Stomach smooth muscle (tissue), 2 donors: ENCODE measurements around the gene H1-8.

ENCODE experiments used
- H3K27ac ChIP-seq: one replicate; pipeline ENCODE4 v1.7.0; 2013; ENCODE audit warnings: mild to moderate bottlenecking, low read length, inconsistent platforms
- H3K27me3 ChIP-seq, 2 donors: one replicate each; pipeline ENCODE4 v1.7.0; 2013; ENCODE audit warnings: low read length in 2 of 2; ENCODE audit not compliant: insufficient read depth in 2 of 2, control insufficient read depth in 1 of 2
- H3K36me3 ChIP-seq, 2 donors: one replicate each; pipeline ENCODE4 v1.7.0; 2013; ENCODE audit warnings: low read length in 2 of 2; ENCODE audit not compliant: control insufficient read depth in 2 of 2, insufficient read depth in 2 of 2
- H3K4me1 ChIP-seq: one replicate; pipeline ENCODE4 v1.7.0; 2013; ENCODE audit warnings: low read length; ENCODE audit not compliant: control insufficient read depth, insufficient read depth
- H3K4me3 ChIP-seq, 2 donors: one replicate each; pipeline ENCODE4 v1.7.0; 2013; ENCODE audit warnings: low read length in 2 of 2
- H3K9ac ChIP-seq, 2 donors: one replicate each; pipeline ENCODE4 v1.7.0; 2013; ENCODE audit warnings: low read length in 2 of 2, mild to moderate bottlenecking in 1 of 2
- H3K9me3 ChIP-seq, 2 donors: one replicate each; pipeline ENCODE4 v1.7.0; 2013; ENCODE audit warnings: low read length in 2 of 2; ENCODE audit not compliant: control insufficient read depth in 2 of 2
- donor health status: healthy.
- donor health status: Pancreatic carcinoma.

Gene H1-8

GRCh38 chr3:129548104-129548965 is 5.4 kb downstream of the H1-8 start:
- no peaks in the 10 kb centered on the region for H3K27me3 ChIP-seq

GRCh38 chr3:129549006-129549800 is 6.2 kb downstream of the H1-8 start:
- H3K9ac ChIP-seq = no peak overlapping the region
- H3K9me3 ChIP-seq = no peaks in the 10 kb centered on the region
- no peak overlapping the region for H3K4me3 ChIP-seq
- no peaks in the 10 kb centered on the region for H3K36me3 ChIP-seq
- H3K27me3 ChIP-seq = no peaks in the 10 kb centered on the region
- H3K27ac ChIP-seq = no peak overlapping the region
- H3K4me1 ChIP-seq = no peaks in the 10 kb centered on the region

More at GRCh38 chr3:129548104-129548965, 5.4 kb downstream of the H1-8 start:
- Histone ChIP-seq H3K4me3 (no peak overlapping the region), H3K27ac (no peak overlapping the region), H3K36me3 (no peaks in the 10 kb centered on the region), H3K4me1 (no peaks in the 10 kb centered on the region), H3K9me3 (no peaks in the 10 kb centered on the region), H3K9ac (no peak overlapping the region)

- H3K4me1 ChIP-seq = peaks cover 2% of the 10 kb centered on the region
- H3K27me3 ChIP-seq = no peaks in the 10 kb centered on the region
- no peak overlapping the region for H3K4me3 ChIP-seq
These were observed 6.8 kb downstream of the H1-8 start for GRCh38 chr3:129549805-129550204.

DNA sequence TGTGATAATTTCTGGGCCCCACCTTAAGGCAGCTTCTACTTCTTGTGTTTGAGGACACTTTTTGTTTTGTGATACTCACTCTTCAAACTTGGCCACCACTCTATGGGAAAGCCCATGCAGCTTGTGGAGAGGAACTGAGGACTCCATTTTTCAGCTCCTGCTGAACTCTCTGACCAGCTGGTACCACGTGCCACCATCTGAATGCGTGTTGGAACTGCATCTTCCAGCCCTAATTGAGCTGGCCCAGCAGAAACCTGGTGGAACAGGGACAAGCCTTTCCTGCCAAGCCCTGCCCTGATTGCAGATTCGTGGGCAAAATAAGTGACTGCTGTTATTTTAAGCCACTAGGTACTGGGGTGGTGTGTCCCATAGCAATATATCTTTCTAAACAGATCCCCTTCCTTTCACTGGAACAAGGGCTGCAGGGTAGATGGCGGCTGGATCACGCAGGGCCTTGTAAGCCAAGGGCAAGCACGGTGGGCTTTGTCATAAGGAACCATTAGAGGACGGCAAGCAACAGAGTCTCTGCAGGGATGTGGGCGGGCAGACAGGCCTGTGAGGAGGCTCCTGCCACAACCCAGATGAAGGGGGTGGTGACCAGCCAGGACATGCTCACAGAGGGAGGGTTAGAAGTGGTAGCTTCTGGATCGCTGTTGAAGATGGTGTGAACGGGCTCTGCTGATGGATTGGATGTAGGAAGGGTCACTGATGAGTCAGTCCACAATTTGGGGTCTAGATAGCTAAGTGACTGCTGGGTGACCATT is 9.5 kb downstream of the H1-8 start:
- Histone ChIP-seq H3K9ac (no peak overlapping the region), H3K4me3 (no peak overlapping the region), H3K36me3 (peaks cover 0 to under 1% of the 10 kb centered on the region in 2 donors), H3K27me3 (no peaks in the 10 kb centered on the region), H3K9me3 (no peaks in the 10 kb centered on the region), H3K27ac (no peak overlapping the region), H3K4me1 (peaks cover 14% of the 10 kb centered on the region)

More at GRCh38 chr3:129549805-129550204, 6.8 kb downstream of the H1-8 start:
- H3K27ac ChIP-seq = no peak overlapping the region
- no peaks in the 10 kb centered on the region for H3K9me3 ChIP-seq
- no peaks in the 10 kb centered on the region for H3K36me3 ChIP-seq
- no peak overlapping the region for H3K9ac ChIP-seq

DNA sequence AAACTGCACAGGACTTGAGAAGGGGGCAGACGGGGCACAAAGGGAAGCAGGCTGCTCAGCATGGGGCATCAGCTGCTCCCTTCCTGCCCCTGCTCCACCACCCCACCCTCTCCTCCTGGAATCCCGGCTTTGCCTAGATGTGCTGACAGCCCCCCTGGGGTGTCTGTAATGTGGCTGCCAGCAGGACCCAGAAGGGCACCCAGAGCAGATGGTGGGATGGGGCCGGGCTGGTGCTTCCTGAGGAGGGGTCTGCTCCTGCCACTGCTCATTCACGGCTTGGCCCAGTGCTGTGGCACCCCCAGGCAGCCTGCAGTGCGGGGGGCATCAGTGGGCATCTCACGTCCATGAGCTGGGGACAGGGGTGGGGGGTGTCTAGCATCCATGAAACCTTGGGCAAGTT is 10.2 kb downstream of the H1-8 start:
- Histone ChIP-seq H3K9ac (no peak overlapping the region), H3K27ac (no peak overlapping the region), H3K27me3 (no peaks in the 10 kb centered on the region), H3K9me3 (no peaks in the 10 kb centered on the region), H3K4me3 (no peak overlapping the region), H3K4me1 (peaks cover 20% of the 10 kb centered on the region), H3K36me3 (peaks cover 0 to 4% of the 10 kb centered on the region in 2 donors)

DNA sequence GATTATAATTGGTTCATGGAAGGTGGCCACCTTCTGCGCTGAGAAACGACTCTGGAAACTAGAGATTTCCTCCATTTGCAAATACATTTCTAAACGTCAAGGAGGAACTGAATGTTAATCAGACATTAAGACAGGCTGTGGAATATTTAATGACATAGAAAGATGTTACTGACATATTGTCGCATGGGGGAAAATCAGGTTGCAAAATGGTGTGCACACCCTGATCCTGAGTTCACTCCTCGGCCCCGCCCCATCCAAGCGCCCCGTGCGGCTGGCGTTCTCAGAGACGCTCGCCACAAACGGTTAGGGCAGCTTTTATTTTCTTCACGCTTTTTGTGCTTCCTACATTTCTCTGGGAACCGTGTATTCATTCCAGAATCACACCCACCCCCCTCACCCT is 10.7 kb downstream of the H1-8 start:
- no peak overlapping the region for H3K9ac ChIP-seq
- H3K36me3 ChIP-seq = peaks cover 0 to 4% of the 10 kb centered on the region in 2 donors
- no peak overlapping the region for H3K4me3 ChIP-seq
- peaks cover 25% of the 10 kb centered on the region for H3K4me1 ChIP-seq
- H3K27ac ChIP-seq = no peak overlapping the region
- no peaks in the 10 kb centered on the region for H3K9me3 ChIP-seq
- H3K27me3 ChIP-seq = no peaks in the 10 kb centered on the region

DNA sequence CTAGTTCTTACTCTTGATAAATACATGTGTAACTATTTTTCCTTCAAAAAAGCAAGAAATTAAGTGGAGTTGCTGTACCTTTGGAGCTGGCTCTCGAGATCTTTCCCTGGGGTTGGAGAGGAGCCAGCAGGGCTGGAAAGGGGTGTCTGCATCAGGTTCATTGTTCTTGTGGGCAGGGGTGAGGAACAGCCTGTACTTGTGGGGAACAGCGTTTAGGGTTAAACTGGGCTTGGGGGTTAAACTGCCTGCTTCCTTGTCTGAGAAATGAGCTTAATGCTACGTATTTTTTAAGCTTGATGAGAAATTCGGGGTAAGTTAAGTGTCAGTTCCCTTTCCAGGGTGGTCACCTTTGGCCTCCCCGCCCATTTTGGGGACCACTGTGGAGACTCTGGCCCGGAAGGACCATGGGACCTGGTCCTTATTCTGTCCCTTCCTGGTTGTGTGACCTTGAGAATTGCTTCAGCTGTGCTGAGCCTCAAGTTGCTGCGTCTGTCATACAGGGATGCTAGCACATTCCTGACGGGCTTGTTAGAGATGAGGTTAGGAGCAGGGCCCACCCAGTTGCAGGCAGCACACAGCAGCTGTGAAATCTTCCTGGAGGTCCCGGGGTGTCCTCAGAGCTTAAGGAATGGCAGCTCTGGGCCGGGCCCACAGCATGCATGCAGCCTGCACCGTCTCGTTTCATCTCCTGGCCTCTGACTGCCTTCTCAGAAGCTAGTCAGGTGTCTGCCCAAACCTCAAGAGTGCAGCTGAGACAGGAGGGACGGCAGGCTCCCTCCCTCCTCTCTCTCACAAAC is 11.6 kb downstream of the H1-8 start:
- no peak overlapping the region for H3K27ac ChIP-seq
- no peaks in the 10 kb centered on the region for H3K27me3 ChIP-seq
- H3K4me1 ChIP-seq = peaks cover 32% of the 10 kb centered on the region
- H3K36me3 ChIP-seq = peaks cover 0 to 7% of the 10 kb centered on the region in 2 donors
- no peak overlapping the region for H3K9ac ChIP-seq
- H3K4me3 ChIP-seq = no peak overlapping the region
- no peaks in the 10 kb centered on the region for H3K9me3 ChIP-seq

GRCh38 chr3:129555153-129555550 is 12.2 kb downstream of the H1-8 start:
- Histone ChIP-seq H3K27ac (no peak overlapping the region), H3K4me1 (peaks cover 38% of the 10 kb centered on the region), H3K36me3 (peaks cover 0 to 7% of the 10 kb centered on the region in 2 donors)

DNA sequence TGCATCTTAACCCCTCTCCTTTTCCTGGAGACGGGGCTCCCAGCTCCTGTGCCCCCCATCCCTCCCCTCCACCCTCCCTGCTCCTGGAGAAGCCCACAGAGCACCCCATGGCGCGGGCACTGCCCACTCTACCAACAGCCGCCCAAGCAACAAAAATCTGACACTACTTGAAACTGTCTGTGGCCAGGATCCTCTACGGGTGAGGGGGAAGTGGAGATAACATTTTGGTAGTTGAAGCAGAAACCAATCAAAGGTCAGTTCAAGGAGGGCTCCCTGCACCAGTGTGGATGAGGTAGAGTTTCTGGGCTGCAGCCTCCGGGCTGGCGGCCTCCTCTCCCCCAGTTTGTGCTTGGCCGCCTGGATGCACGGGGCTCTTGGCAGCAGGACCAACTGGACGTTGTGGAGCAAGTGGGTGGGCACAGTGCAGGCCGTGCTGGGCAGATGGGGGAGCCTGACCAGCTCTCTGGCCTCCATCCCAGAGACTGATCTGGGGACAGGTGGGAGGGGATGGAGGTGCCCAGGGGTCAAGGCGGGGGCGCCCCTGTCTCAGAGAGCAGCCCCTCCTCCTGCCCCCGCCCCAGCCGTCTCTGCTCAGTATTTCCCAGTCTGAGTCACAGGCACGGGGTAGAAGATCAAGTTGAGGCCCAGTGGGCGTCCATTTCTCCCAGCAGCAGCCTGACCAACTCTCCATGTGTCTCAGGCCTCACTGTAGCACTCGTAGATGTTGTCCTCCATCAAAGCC is 12.8 kb downstream of the H1-8 start:
- H3K27ac ChIP-seq = no peak overlapping the region
- H3K4me1 ChIP-seq = peaks cover 44% of the 10 kb centered on the region
- H3K36me3 ChIP-seq = peaks cover 0 to 7% of the 10 kb centered on the region in 2 donors
- no peaks in the 10 kb centered on the region for H3K27me3 ChIP-seq
- no peaks in the 10 kb centered on the region for H3K9me3 ChIP-seq
- no peak overlapping the region for H3K9ac ChIP-seq
- no peak overlapping the region for H3K4me3 ChIP-seq

More at GRCh38 chr3:129555153-129555550, 12.2 kb downstream of the H1-8 start:
- Histone ChIP-seq H3K9ac (no peak overlapping the region), H3K4me3 (no peak overlapping the region), H3K9me3 (no peaks in the 10 kb centered on the region), H3K27me3 (no peaks in the 10 kb centered on the region)
